HG02884 (cell line): Measurements from ENCODE around the gene TTLL11.

ENCODE experiments used
- ATAC-seq: cut with Tn5 transposase; IDR thresholded peaks from one replicate; pipeline ENCODE4 v1.9.1; 2021; ENCODE audit warnings: mild to moderate bottlenecking, moderate library complexity; ENCODE audit not compliant: unreplicated experiment

TTLL11 gene, protein sequence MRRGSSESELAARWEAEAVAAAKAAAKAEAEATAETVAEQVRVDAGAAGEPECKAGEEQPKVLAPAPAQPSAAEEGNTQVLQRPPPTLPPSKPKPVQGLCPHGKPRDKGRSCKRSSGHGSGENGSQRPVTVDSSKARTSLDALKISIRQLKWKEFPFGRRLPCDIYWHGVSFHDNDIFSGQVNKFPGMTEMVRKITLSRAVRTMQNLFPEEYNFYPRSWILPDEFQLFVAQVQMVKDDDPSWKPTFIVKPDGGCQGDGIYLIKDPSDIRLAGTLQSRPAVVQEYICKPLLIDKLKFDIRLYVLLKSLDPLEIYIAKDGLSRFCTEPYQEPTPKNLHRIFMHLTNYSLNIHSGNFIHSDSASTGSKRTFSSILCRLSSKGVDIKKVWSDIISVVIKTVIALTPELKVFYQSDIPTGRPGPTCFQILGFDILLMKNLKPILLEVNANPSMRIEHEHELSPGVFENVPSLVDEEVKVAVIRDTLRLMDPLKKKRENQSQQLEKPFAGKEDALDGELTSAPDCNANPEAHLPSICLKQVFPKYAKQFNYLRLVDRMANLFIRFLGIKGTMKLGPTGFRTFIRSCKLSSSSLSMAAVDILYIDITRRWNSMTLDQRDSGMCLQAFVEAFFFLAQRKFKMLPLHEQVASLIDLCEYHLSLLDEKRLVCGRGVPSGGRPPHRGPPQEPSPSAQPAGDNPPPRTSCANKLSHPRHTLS

GRCh38 chr9:122092611-122093506, at the start of gene TTLL11:
Gene TTLL11, minus strand, starts transcription at chr9:122093308. Its CDS starts 160 bp downstream, at chr9:122093148.
- peak; percentile 80 for ATAC-seq

DNA sequence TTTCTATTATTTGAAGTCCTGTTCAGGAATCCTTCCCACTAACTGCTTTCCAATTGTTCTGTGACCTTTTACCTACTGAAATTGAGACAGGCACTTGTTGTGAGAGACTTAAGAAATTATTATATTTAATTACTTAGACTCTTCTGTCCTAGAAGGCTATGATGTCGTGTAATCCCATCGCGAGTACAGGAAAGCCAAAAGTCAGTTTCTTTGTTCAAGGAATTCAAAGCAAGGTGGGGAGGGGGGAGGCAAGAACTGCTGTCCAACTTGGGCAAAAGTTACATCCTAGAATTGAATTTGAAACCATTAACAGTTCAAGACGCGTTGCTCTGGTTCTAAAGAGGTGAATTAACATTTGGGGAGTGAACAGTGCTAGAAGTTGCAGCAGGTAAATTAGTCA, 48.6 kb upstream of the TTLL11 start:
- ATAC-seq = no peak

DNA sequence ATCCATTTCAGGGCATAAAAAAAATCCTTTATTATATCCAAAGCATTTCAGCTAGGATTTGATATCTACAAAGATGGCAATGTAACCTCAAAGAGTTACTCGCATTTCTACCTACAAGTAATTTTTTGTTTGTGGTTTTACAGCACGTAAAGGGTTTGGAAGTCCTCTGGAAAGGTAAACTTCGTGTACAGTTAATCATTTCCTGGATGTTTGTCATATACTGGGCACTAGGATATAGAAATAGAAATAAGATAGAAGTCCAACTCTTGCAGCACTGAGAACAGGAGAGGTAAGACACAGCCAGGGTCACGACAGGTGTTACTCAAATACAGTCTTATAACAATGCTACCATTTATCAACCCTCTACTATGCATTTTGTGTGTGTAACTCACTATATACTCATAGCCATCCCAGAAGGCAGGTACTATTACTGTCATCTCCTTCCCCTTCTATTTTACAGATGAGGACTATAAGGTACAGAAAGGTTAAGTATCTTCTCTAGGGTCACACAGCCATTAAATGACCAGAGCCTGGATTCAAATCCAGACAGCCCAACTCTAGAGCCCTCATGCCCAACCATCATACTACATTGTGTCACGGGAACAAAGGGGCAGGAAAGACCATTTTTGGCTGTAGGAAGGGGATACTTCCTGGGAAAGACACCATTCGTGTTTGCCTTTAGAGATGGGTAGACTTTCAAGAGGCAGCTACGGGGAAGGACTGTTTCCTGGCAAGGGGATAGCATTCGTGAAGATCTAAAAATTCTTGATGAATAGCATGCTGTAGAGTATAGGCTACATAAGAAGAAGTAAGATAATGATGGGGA, 47.5 kb upstream of the TTLL11 start:
- no peak for ATAC-seq

- ATAC-seq = no peak
Observed at GRCh38 chr9:122138560-122139268, 45.6 kb upstream of the TTLL11 start.

DNA sequence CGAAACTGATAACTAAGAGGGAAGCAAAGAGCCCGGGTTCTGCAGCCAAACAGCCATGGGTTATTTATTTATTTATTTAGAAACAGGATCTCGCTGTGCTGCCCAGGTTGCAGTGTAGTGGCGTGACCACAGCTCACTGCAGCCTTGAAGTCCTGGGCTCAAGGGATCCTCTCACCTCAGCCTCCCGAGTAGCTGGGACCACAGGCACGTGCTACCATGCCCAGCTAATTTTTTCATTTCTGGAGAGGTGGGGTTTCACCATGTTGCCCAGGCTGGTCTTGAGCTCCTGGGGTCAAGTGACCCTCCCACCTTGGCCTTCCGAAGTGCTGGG, 42.4 kb upstream of the TTLL11 start:
- no peak for ATAC-seq

DNA sequence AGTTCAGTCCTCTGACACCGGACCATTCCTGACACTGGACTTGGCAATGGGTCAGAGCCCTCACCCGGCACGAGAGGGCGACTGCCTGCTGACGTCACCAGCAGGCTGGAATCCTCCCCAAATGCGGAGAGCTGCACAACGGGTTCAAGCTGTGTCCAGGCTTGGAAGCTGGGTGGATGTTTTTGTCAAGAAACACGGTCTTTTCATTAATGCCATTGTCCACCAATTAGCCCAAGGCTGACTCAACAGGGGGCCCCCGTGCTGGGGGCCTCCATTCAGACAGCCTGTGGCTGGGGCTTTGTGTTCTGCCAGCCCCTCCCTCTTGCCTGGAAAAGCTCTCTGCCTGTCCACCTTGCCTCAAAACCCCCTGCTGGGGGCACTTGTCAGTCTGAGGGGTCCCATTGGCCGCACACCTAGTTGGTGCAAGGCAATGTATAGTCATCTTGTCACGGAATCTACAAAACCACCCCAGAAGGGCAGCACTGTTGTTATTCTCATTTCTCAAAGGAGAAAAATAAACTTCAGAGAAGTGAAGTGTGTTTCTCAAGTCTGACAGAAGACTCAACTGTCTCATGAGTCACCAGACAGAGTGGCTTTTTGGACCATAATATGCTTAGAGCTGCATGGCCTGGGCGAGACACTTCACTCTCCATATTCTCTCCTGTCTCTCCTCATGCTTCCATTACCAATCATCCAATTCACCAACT, 41.9 kb upstream of the TTLL11 start:
- ATAC-seq = no peak

GRCh38 chr9:122133984-122134535, 41.0 kb upstream of the TTLL11 start:
- no peak for ATAC-seq

DNA sequence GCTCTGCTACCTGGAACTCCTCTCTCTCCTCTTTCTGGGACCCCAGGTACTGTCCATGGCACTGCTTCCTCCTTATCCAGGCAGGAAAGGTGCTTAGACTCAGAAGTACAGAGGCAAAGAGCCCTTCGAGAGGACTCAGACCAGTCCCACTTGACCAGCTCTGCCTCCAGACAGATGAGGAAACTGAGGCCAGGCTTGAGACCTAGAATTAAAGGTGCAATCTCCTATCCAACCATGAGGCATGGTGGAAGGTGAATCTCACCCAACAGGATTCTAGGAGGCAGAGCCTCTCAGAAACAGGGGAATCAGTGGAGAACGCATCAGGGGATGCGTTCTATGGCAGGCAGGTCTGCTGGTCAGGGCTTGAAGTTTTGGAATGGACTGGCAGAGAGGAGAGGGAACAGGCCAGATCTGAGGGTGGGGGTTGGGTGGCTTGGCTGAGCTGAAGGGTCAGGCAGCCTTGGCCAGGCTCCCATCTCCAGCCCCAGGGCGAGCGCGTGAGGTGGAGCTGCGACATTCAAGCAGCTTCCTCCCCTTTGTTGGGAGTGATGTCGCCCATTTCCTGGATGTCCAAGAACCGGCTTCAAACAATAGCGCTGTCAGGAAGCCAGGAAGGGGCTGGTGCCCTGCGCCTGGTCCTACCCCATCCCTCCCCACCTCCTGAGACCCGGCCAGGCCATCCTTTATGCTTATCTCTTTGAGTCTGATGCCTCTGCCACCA, 40.3 kb upstream of the TTLL11 start:
- no peak for ATAC-seq

DNA sequence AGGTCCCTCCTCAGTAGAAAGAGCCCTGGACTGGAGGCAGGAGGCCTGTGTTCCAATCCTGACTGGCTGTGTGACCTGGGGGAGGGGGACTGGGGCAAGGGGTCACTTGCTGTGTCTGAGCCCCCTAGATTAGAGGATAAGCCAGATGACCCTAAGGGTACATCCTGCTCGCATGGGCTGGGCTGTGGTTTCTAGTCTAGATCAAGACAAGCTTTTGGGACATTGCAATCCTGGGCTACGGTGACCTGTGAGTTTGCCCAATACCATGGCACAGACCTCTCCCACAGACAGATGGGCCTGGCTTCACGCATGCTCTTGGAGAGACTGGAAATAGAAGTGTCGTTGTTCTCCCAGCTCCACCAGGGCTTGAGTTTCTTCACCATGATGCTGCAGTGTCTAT, 39.4 kb upstream of the TTLL11 start:
- ATAC-seq = no peak

GRCh38 chr9:122131401-122132001, 38.4 kb upstream of the TTLL11 start:
- ATAC-seq = no peak

DNA sequence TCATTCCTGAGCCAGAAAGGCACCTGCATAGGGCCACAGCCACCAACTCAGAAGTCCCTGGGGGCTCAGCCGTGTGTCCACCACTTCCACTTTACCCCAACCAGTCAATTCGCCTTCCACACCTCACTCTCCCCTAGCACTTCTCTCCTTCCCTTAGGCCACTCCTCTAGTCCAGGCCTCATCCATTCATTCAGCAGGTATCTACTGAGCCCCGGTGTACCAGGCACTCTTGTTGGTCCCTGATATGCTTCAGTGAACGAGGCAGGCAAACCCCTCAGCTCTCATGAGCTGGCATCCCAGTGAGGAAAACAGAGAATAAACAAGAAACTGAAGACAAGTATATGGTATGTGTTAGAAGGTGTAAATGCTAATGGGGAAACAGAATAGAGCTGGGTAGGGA, 37.7 kb upstream of the TTLL11 start:
- ATAC-seq = no peak

- ATAC-seq = no peak
Observed at GRCh38 chr9:122129969-122130368, 36.9 kb upstream of the TTLL11 start.

DNA sequence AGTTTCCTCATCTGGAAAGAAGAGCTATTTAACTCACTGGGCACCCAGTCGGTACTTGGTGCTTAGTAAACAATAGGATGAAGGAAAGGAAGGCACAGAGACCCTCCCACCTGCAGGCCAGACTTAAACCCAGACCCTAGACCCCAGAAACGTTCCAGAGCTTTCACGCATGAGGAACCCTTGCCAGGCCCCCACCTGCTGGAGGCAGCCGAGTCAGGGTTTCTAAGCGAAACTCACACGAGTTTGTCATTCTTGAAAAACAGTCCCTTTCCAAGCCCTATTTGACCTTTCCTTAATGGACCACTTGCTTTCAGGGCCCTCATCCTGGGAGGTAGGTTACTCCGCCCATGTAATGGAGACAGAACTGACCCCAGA, 35.8 kb upstream of the TTLL11 start:
- ATAC-seq = no peak

DNA sequence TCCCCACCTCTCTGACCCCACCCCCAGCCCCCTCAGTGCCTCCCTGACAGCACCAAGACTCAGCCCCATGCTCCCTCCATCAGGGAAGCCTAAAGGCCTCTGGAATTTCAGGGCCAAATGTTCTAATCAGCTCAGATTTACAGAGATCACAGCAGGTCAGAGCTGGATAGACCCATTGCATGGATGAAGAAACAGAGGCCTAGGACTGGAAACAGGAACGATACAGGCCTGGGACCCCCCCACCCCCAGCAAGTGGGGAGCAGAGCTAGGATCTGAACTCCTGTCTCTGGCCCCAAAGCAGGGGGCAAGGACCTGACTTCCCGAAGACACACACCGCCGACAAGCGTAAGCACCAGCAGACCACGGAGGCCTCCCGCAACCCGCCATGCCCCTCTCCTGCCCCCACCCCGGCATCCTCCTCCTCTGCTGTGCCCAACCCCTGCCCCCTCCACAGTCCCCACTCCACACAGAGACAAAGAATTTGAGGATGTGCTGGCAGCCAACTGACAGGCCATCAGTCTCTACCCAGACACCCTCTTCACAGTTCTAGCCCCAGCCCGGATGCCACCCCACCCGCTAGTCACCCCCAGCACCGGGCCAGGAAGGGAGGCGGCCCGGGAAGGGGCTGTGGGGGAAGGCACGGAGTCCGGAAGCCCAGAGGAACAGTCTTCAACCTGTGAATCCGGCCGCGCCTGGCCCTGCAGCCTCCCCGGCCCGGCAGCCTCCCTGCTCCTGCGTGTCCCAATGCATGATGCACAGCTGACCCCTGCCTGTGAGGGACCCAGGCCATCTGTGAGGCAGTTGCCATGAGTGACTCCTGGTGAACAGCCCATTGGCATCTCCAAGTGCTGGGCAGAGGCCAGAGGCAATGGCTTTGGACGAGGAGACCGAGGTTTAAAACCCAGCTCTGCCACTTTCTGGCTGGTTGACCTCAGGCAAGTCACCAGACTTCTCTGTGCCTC, 35.2 kb upstream of the TTLL11 start:
- ATAC-seq = no peak

GRCh38 chr9:122127396-122127798, 34.3 kb upstream of the TTLL11 start:
- no peak for ATAC-seq

DNA sequence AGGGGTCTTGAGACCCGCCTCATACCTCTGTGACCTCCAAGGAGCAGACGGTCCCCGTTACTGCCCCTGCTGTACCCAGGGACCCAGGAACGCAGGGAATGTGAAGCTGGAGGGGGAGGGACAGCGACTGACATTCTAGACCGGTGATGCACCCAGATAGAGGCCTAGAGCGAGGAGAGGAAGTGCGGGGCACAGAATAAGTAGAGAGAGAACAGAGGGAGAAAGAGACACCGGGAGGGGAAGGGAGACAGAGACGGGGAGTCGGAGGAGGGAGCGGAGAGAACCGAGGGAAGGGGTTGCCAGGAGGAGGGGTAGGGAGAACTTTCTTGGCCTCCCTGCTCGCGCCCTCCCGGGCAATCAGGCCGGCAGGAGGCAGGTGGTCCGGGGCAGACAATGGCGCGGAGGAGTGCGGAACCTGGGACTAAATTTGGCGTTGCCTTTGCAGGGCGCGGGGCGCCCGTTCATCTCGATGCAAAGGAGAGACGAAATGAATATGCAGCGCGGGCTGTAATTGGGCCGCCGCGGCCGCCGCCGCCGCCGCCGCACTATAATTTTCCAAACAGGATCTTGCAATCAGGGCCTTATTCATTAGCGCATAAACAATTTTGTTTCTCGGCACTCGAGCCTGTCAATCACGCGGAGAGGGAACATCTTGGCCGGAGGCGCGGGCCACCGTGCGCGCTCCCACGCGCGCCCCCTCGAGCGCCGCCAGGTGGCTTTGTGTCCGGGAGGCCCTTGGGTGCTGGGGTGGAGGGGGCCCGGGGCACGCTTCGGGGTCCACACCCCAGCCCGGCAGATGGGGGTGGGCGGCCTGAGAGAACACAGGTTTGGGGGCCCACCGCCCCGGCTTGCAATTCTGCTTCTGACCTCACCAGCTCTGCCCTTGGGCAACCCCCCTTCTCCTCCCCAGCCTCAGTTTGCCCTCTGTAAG, 33.5 kb upstream of the TTLL11 start:
- no peak for ATAC-seq
